IgD-negative memory B cell (primary cell): Measurements from ENCODE around the gene HS1BP3. TPM values are rescaled to one million over a fixed set of nuclear protein-coding genes. Genes with fewer than 3 reads are reported as not detected.

ENCODE experiments used
- H3K27ac Mint-ChIP-seq, 3 donors: one replicate each; pipeline ENCODE4 v1.8.0; 2020 to 2022; ENCODE audit warnings: mild to moderate bottlenecking in 3 of 3, mixed read lengths in 3 of 3, moderate library complexity in 1 of 3
- H3K27me3 Mint-ChIP-seq: one replicate; pipeline ENCODE4 v1.8.0; 2021; ENCODE audit warnings: mixed read lengths
- H3K36me3 Mint-ChIP-seq: one replicate; pipeline ENCODE4 v1.8.0; 2020; ENCODE audit warnings: mild to moderate bottlenecking, mixed read lengths
- H3K4me1 Mint-ChIP-seq, 3 donors: one replicate each; pipeline ENCODE4 v1.8.0; 2020 to 2022; ENCODE audit warnings: mixed read lengths in 3 of 3, mild to moderate bottlenecking in 1 of 3
- H3K4me3 Mint-ChIP-seq, 4 donors: one replicate each; pipeline ENCODE4 v1.8.0; 2020 to 2022; ENCODE audit warnings: mild to moderate bottlenecking in 4 of 4, mixed read lengths in 4 of 4, moderate library complexity in 3 of 4
- H3K9me3 Mint-ChIP-seq, 3 donors: one replicate each; pipeline ENCODE4 v1.8.0; 2020 to 2021; ENCODE audit warnings: mixed read lengths in 3 of 3, mild to moderate bottlenecking in 1 of 3
- polyA plus RNA-seq: library from polyadenylated mRNA; unstranded; fragments of 300-500 nt; fragmentation: Illumina TruSeq; gene quantifications from one replicate; pipeline ENCODE4 v1.2.3, GENCODE V29; 2021

The HS1BP3 gene
- polyA plus RNA-seq, 1 donor from 2014 or later = 27.3 TPM

- Mint-ChIP-seq H3K27me3 (no peaks in the 10 kb centered on the region), H3K9me3 (no peaks in the 10 kb centered on the region), H3K4me3 (no peak overlapping the region), H3K27ac (no peak overlapping the region), H3K4me1 (peaks cover 3 to 4% (median 3%) of the 10 kb centered on the region in 3 donors), H3K36me3 (peaks cover 9% of the 10 kb centered on the region)
Measured at GRCh38 chr2:20637147-20637546, 13.8 kb downstream of the HS1BP3 start.

- no peak overlapping the region for H3K4me3 Mint-ChIP-seq
- peaks cover 8% of the 10 kb centered on the region for H3K36me3 Mint-ChIP-seq
- H3K9me3 Mint-ChIP-seq = no peaks in the 10 kb centered on the region
- peaks cover 3 to 4% (median 3%) of the 10 kb centered on the region in 3 donors for H3K4me1 Mint-ChIP-seq
- H3K27me3 Mint-ChIP-seq = no peaks in the 10 kb centered on the region
- no peak overlapping the region for H3K27ac Mint-ChIP-seq
Measured at GRCh38 chr2:20635675-20636584, 15.0 kb downstream of the HS1BP3 start.

- Mint-ChIP-seq H3K4me3 (no peak overlapping the region), H3K27me3 (no peaks in the 10 kb centered on the region), H3K27ac (no peak overlapping the region), H3K4me1 (peaks cover 3 to 4% (median 3%) of the 10 kb centered on the region in 3 donors), H3K36me3 (peaks cover 11% of the 10 kb centered on the region), H3K9me3 (no peaks in the 10 kb centered on the region)
Measured at GRCh38 chr2:20635113-20635510, 15.8 kb downstream of the HS1BP3 start.

GRCh38 chr2:20634507-20635112 lies 16.3 kb downstream of the HS1BP3 start:
- no peak overlapping the region for H3K27ac Mint-ChIP-seq
- no peak overlapping the region for H3K4me3 Mint-ChIP-seq
- H3K36me3 Mint-ChIP-seq = peaks cover 11% of the 10 kb centered on the region
- no peaks in the 10 kb centered on the region for H3K27me3 Mint-ChIP-seq
- H3K9me3 Mint-ChIP-seq = no peaks in the 10 kb centered on the region
- peaks cover 3 to 4% (median 3%) of the 10 kb centered on the region in 3 donors for H3K4me1 Mint-ChIP-seq

- peak overlapping the region in 1 of 3 donors; percentile 71 for H3K27ac Mint-ChIP-seq
Measured at GRCh38 chr2:20633794-20634506, 16.9 kb downstream of the HS1BP3 start.

GRCh38 chr2:20633001-20633400 lies 17.9 kb downstream of the HS1BP3 start:
- Mint-ChIP-seq H3K4me1 (peaks cover 3 to 4% (median 3%) of the 10 kb centered on the region in 3 donors), H3K27me3 (no peaks in the 10 kb centered on the region), H3K27ac (peak overlapping the region in 1 of 3 donors; percentile 23), H3K36me3 (peaks cover 17% of the 10 kb centered on the region), H3K4me3 (peak overlapping the region in 1 of 4 donors; percentile 49), H3K9me3 (no peaks in the 10 kb centered on the region)

More at GRCh38 chr2:20633794-20634506, 16.9 kb downstream of the HS1BP3 start:
- no peaks in the 10 kb centered on the region for H3K27me3 Mint-ChIP-seq
- H3K36me3 Mint-ChIP-seq = peaks cover 11% of the 10 kb centered on the region
- peaks cover 3 to 4% (median 3%) of the 10 kb centered on the region in 3 donors for H3K4me1 Mint-ChIP-seq
- H3K9me3 Mint-ChIP-seq = no peaks in the 10 kb centered on the region
- H3K4me3 Mint-ChIP-seq = no peak overlapping the region

GRCh38 chr2:20632446-20632990 lies 18.4 kb downstream of the HS1BP3 start:
- no peaks in the 10 kb centered on the region for H3K27me3 Mint-ChIP-seq
- no peaks in the 10 kb centered on the region for H3K9me3 Mint-ChIP-seq
- no peak overlapping the region for H3K4me3 Mint-ChIP-seq

GRCh38 chr2:20631617-20632307 lies 19.1 kb downstream of the HS1BP3 start:
- no peaks in the 10 kb centered on the region for H3K27me3 Mint-ChIP-seq
- peak overlapping the region in 1 of 4 donors; percentile 60 for H3K4me3 Mint-ChIP-seq
- H3K36me3 Mint-ChIP-seq = peaks cover 14% of the 10 kb centered on the region
- H3K9me3 Mint-ChIP-seq = no peaks in the 10 kb centered on the region
- peaks cover 3 to 4% (median 3%) of the 10 kb centered on the region in 3 donors for H3K4me1 Mint-ChIP-seq
- H3K27ac Mint-ChIP-seq = no peak overlapping the region

More at GRCh38 chr2:20632446-20632990, 18.4 kb downstream of the HS1BP3 start:
- Mint-ChIP-seq H3K4me1 (peaks cover 3 to 4% (median 3%) of the 10 kb centered on the region in 3 donors), H3K27ac (peak overlapping the region in 1 of 3 donors; percentile 23), H3K36me3 (peaks cover 15% of the 10 kb centered on the region)

- Mint-ChIP-seq H3K27ac (no peak overlapping the region), H3K9me3 (no peaks in the 10 kb centered on the region), H3K27me3 (no peaks in the 10 kb centered on the region), H3K4me1 (peaks cover 2 to 4% (median 3%) of the 10 kb centered on the region in 3 donors), H3K36me3 (peaks cover 12% of the 10 kb centered on the region), H3K4me3 (no peak overlapping the region)
Measured at GRCh38 chr2:20630967-20631366, 19.9 kb downstream of the HS1BP3 start.

GRCh38 chr2:20629581-20630171 lies 21.2 kb downstream of the HS1BP3 start:
- H3K9me3 Mint-ChIP-seq = no peaks in the 10 kb centered on the region
- H3K4me1 Mint-ChIP-seq = no peaks in the 10 kb centered on the region
- no peaks in the 10 kb centered on the region for H3K27me3 Mint-ChIP-seq

GRCh38 chr2:20629181-20629580 lies 21.7 kb downstream of the HS1BP3 start:
- H3K27ac Mint-ChIP-seq = peak overlapping the region in 1 of 3 donors; percentile 81
- no peaks in the 10 kb centered on the region for H3K27me3 Mint-ChIP-seq
- H3K36me3 Mint-ChIP-seq = peaks cover 10% of the 10 kb centered on the region
- H3K9me3 Mint-ChIP-seq = no peaks in the 10 kb centered on the region
- H3K4me1 Mint-ChIP-seq = no peaks in the 10 kb centered on the region
- no peak overlapping the region for H3K4me3 Mint-ChIP-seq

More at GRCh38 chr2:20629581-20630171, 21.2 kb downstream of the HS1BP3 start:
- no peak overlapping the region for H3K27ac Mint-ChIP-seq
- peaks cover 10% of the 10 kb centered on the region for H3K36me3 Mint-ChIP-seq
- no peak overlapping the region for H3K4me3 Mint-ChIP-seq

GRCh38 chr2:20627712-20628380 lies 23.1 kb downstream of the HS1BP3 start:
- Mint-ChIP-seq H3K4me3 (no peak overlapping the region), H3K36me3 (peaks cover 12% of the 10 kb centered on the region), H3K27me3 (no peaks in the 10 kb centered on the region), H3K4me1 (no peaks in the 10 kb centered on the region), H3K9me3 (no peaks in the 10 kb centered on the region), H3K27ac (no peak overlapping the region)

GRCh38 chr2:20626698-20627513 lies 24.0 kb downstream of the HS1BP3 start:
- Mint-ChIP-seq H3K4me3 (no peak overlapping the region), H3K36me3 (peaks cover 11% of the 10 kb centered on the region), H3K4me1 (no peaks in the 10 kb centered on the region), H3K27me3 (no peaks in the 10 kb centered on the region), H3K9me3 (no peaks in the 10 kb centered on the region), H3K27ac (no peak overlapping the region)
